Neural cell (in vitro differentiated cells): Measurements from ENCODE around the gene HS3ST3B1. TPM values are rescaled to one million over a fixed set of nuclear protein-coding genes. Genes with fewer than 3 reads are reported as not detected.

Source experiments
- H2AFZ ChIP-seq: fragments of 200-600, 300-800 bp; sonication (generic), shearing (Covaris generic); 2 replicates; pipeline ENCODE4 v1.6.0; 2014; ENCODE audit warnings: low read depth, mild to moderate bottlenecking, antibody characterized with exemption, low read length, moderate library complexity
- H3F3A ChIP-seq: fragments of 200-600 bp; shearing (Covaris generic); 2 replicates; pipeline ENCODE4 v1.6.1; 2016; ENCODE audit warnings: mild to moderate bottlenecking, moderate library complexity, mixed read lengths, antibody characterized with exemption, low read length; ENCODE audit not compliant: insufficient read depth, poor library complexity, severe bottlenecking
- H3K27ac ChIP-seq: fragments of 200-600, 300-800 bp; sonication (generic), shearing (Covaris generic); 2 replicates; pipeline ENCODE4 v1.5.1; 2014; ENCODE audit warnings: mild to moderate bottlenecking, low read length, moderate library complexity
- H3K27me3 ChIP-seq: fragments of 300-800, 200-600 bp; sonication (generic), shearing (Covaris generic); 2 replicates; pipeline ENCODE4 v1.6.0; 2014; ENCODE audit warnings: mild to moderate bottlenecking, low read depth, low read length, moderate library complexity; ENCODE audit not compliant: insufficient read depth
- H3K36me3 ChIP-seq: fragments of 300-800, 200-600 bp; sonication (generic), shearing (Covaris generic); 2 replicates; pipeline ENCODE4 v1.5.1; 2014; ENCODE audit warnings: mild to moderate bottlenecking, antibody characterized with exemption, low read length, moderate library complexity; ENCODE audit not compliant: insufficient read depth
- H3K4me2 ChIP-seq: fragments of 300-800, 200-600 bp; sonication (generic), shearing (Covaris generic); 2 replicates; pipeline ENCODE4 v1.6.0; 2014; ENCODE audit warnings: mild to moderate bottlenecking, low read length
- H3K4me3 ChIP-seq: fragments of 300-800, 200-600 bp; sonication (generic), shearing (Covaris generic); 2 replicates; pipeline ENCODE4 v1.5.1; 2014; ENCODE audit warnings: mild to moderate bottlenecking, low read length, moderate library complexity
- H3K79me2 ChIP-seq: fragments of 200-600 bp; shearing (Covaris generic); replicated peaks from 2 replicates; pipeline ENCODE4 v1.6.0; 2014; ENCODE audit warnings: mild to moderate bottlenecking, low read length, moderate library complexity; ENCODE audit not compliant: insufficient read depth
- H3K9ac ChIP-seq: fragments of 300-800, 200-600 bp; sonication (generic), shearing (Covaris generic); 2 replicates; pipeline ENCODE4 v1.6.1; 2016; ENCODE audit warnings: mild to moderate bottlenecking, low read length, mixed read lengths
- H3K9me2 ChIP-seq: fragments of 200-600 bp; shearing (Covaris generic); 2 replicates; pipeline ENCODE4 v1.6.1; 2016; ENCODE audit warnings: mild to moderate bottlenecking, low read length, mixed read lengths; ENCODE audit not compliant: insufficient read depth
- H3K9me3 ChIP-seq: fragments of 200-600, 300-800 bp; sonication (generic), shearing (Covaris generic); 2 replicates; pipeline ENCODE4 v1.6.1; 2016; ENCODE audit warnings: mild to moderate bottlenecking, mixed run types, low read length, moderate library complexity, mixed read lengths
- H4K20me1 ChIP-seq: fragments of 200-600 bp; shearing (Covaris generic); 2 replicates; pipeline ENCODE4 v1.6.1; 2016; ENCODE audit warnings: mild to moderate bottlenecking, mixed run types; ENCODE audit not compliant: insufficient read depth
- EP300 ChIP-seq: fragments of 450-650 bp; conservative IDR thresholded peaks from 2 replicates; pipeline ENCODE4 v1.6.1; 2014; ENCODE audit warnings: antibody characterized with exemption, mild to moderate bottlenecking, moderate library complexity; ENCODE audit not compliant: poor library complexity, severe bottlenecking
- EZH2 ChIP-seq: fragments of 200-600, 300-800 bp; shearing (Covaris generic), sonication (generic); IDR thresholded peaks from 2 replicates; pipeline ENCODE4 v1.6.1; 2014; ENCODE audit warnings: antibody characterized with exemption, low read length, borderline replicate concordance, mild to moderate bottlenecking; ENCODE audit not compliant: insufficient read depth, poor library complexity, severe bottlenecking
- MXI1 ChIP-seq: fragments of 450-650 bp; conservative IDR thresholded peaks from 2 replicates; pipeline ENCODE4 v1.6.1; 2014; ENCODE audit warnings: antibody characterized with exemption, mild to moderate bottlenecking; ENCODE audit not compliant: poor library complexity, severe bottlenecking
- POLR2AphosphoS5 ChIP-seq: IDR thresholded peaks from 2 replicates; pipeline ENCODE4 v1.6.1; 2012
- RAD21 ChIP-seq: fragments of 450-650 bp; conservative IDR thresholded peaks from 2 replicates; pipeline ENCODE4 v1.6.1; 2014; ENCODE audit warnings: antibody characterized with exemption, mild to moderate bottlenecking, moderate library complexity
- REST ChIP-seq: IDR thresholded peaks from 2 replicates; pipeline ENCODE4 v1.6.1; 2012; ENCODE audit warnings: borderline replicate concordance
- SMC3 ChIP-seq: fragments of 450-650 bp; conservative IDR thresholded peaks from 2 replicates; pipeline ENCODE4 v1.6.1; 2014; ENCODE audit warnings: antibody characterized with exemption, mild to moderate bottlenecking, moderate library complexity; ENCODE audit not compliant: poor library complexity
- TAF1 ChIP-seq: IDR thresholded peaks from 2 replicates; pipeline ENCODE4 v1.6.1; 2012; ENCODE audit warnings: low read depth
- polyA plus RNA-seq: library from polyadenylated mRNA; depleted of rRNA; stranded (reverse); fragments of >200 nt; gene quantifications from 2 replicates; pipeline ENCODE4 v1.2.3, GENCODE V29; 2014
- TF ChIP-seq, protein P1 (sequence below): fragments of 450-650 bp; IDR thresholded peaks from 2 replicates; pipeline ENCODE4 v1.5.1; 2014; ENCODE audit warnings: antibody characterized with exemption, mild to moderate bottlenecking, moderate library complexity; ENCODE audit not compliant: poor library complexity, severe bottlenecking

Gene HS3ST3B1
- polyA plus RNA-seq, 1 donor from 2014 or later, result 0.58 TPM

GRCh38 chr17:14312522-14312921 lies 11.6 kb downstream of the HS3ST3B1 start:
- no peak overlapping the region for H2AFZ ChIP-seq

DNA sequence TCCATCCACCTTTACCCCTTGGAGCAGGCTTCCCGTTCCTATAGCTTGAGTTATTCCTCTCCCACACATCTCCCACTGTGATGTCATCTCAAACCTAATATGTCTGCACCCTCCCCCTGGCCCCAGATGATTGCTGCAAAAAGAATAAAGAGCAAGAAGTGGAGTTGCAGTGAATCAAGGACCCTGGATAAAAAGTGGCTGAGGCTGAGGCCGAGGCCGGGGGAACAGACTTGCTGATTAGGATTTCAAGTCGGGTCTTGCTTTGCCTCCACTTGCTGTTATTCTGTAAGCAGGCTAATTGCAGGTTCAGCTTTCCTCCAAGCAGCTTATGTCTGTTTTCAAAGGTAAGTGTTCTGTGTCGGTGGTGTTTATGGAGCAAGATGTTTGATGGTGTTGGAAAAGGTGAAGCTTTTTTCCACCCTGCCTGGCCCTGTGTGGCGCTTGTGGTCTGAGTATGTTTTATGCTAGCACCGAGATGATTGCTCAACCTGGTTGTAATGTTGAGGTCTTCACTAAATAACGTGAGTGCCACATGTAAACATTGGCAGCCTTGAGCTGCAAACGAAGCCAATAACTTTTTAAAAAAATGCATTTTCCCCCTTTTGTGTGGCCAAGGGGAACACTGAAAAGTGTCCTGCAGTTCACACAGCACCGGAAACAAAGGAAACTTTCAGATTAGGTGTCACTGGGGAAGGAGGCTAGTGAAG lies 15.4 kb downstream of the HS3ST3B1 start:
- TF ChIP-seq MXI1 (no peak), RAD21 (no peak), POLR2AphosphoS5 (peak; percentile 41)
- Histone ChIP-seq H3K36me3 (no peaks in the 10 kb centered on the region), H3K79me2 (no peaks in the 10 kb centered on the region), H4K20me1 (no peaks in the 10 kb centered on the region), H3K9me3 (no peaks in the 10 kb centered on the region), H3K4me3 (no peak overlapping the region), H3K9ac (no peak overlapping the region), H2AFZ (no peak overlapping the region), H3K27ac (no peak overlapping the region), H3F3A (no peaks in the 10 kb centered on the region), H3K4me2 (no peak overlapping the region), H3K27me3 (no peaks in the 10 kb centered on the region), H3K9me2 (no peaks in the 10 kb centered on the region)

More at GRCh38 chr17:14312522-14312921, 11.6 kb downstream of the HS3ST3B1 start:
- Histone ChIP-seq H3K9me3 (no peaks in the 10 kb centered on the region), H3K79me2 (no peaks in the 10 kb centered on the region), H3K4me3 (no peak overlapping the region), H3K36me3 (no peaks in the 10 kb centered on the region), H3F3A (no peaks in the 10 kb centered on the region), H3K4me2 (no peak overlapping the region), H4K20me1 (no peaks in the 10 kb centered on the region), H3K27ac (no peak overlapping the region), H3K27me3 (peaks cover 23% of the 10 kb centered on the region), H3K9me2 (no peaks in the 10 kb centered on the region), H3K9ac (no peak overlapping the region)
- TF ChIP-seq EZH2 (no peak), MXI1 (no peak), TAF1 (no peak), REST (no peak)

DNA sequence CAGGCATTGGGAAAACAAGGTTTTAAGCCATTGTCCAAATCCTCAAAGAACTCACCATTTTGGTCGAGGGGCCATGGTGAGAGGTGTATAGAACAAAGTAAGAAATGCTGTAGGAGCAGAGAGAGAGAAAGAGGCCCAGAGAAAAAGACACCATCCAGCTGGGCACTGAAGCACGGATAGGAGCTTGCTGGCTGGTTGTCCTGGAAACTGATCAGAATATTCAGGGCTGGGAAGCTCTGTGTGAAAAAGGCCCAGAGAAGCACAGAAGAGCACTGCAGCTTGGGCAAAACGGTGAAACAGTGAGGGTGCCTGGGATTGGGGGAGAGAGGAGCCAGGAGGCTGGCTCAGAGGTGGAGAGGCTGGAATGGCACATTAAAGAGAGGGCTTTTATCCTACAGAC lies 16.5 kb downstream of the HS3ST3B1 start:
- Histone ChIP-seq H2AFZ (no peak overlapping the region), H4K20me1 (no peaks in the 10 kb centered on the region), H3K9ac (no peak overlapping the region), H3K4me3 (no peak overlapping the region), H3K36me3 (no peaks in the 10 kb centered on the region), H3K27ac (no peak overlapping the region), H3F3A (no peaks in the 10 kb centered on the region), H3K27me3 (no peaks in the 10 kb centered on the region), H3K79me2 (no peaks in the 10 kb centered on the region), H3K9me2 (no peaks in the 10 kb centered on the region), H3K4me2 (no peak overlapping the region), H3K9me3 (no peaks in the 10 kb centered on the region)
- no peak for TF ChIP-seq REST
- TF ChIP-seq, protein P1, sequence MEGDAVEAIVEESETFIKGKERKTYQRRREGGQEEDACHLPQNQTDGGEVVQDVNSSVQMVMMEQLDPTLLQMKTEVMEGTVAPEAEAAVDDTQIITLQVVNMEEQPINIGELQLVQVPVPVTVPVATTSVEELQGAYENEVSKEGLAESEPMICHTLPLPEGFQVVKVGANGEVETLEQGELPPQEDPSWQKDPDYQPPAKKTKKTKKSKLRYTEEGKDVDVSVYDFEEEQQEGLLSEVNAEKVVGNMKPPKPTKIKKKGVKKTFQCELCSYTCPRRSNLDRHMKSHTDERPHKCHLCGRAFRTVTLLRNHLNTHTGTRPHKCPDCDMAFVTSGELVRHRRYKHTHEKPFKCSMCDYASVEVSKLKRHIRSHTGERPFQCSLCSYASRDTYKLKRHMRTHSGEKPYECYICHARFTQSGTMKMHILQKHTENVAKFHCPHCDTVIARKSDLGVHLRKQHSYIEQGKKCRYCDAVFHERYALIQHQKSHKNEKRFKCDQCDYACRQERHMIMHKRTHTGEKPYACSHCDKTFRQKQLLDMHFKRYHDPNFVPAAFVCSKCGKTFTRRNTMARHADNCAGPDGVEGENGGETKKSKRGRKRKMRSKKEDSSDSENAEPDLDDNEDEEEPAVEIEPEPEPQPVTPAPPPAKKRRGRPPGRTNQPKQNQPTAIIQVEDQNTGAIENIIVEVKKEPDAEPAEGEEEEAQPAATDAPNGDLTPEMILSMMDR, result no peak
- no peak for TF ChIP-seq MXI1
- no peak for TF ChIP-seq POLR2AphosphoS5
- TF ChIP-seq SMC3, result no peak
- TF ChIP-seq EP300, result no peak
- no peak for TF ChIP-seq RAD21
- TF ChIP-seq TAF1, result no peak
- TF ChIP-seq EZH2, result no peak
